HG02623 (cell line): Measurements from ENCODE around the gene BHLHE41.

ENCODE experiments used
- ATAC-seq: cut with Tn5 transposase; IDR thresholded peaks from one replicate; pipeline ENCODE4 v1.9.1; 2021; ENCODE audit warnings: moderate library complexity; ENCODE audit not compliant: unreplicated experiment

Gene BHLHE41

GRCh38 chr12:26124446-26125399 lies at the start of gene BHLHE41:
Gene BHLHE41, minus strand, starts transcription at chr12:26125037. Its CDS starts 258 bp downstream, at chr12:26124779.
- ATAC-seq: no peak

GRCh38 chr12:26172946-26173552 lies 48.2 kb upstream of the BHLHE41 start:
- ATAC-seq: no peak

- no peak for ATAC-seq
Measured at GRCh38 chr12:26172539-26172938, 47.7 kb upstream of the BHLHE41 start.

GRCh38 chr12:26172013-26172412 lies 47.2 kb upstream of the BHLHE41 start:
- no peak for ATAC-seq

DNA sequence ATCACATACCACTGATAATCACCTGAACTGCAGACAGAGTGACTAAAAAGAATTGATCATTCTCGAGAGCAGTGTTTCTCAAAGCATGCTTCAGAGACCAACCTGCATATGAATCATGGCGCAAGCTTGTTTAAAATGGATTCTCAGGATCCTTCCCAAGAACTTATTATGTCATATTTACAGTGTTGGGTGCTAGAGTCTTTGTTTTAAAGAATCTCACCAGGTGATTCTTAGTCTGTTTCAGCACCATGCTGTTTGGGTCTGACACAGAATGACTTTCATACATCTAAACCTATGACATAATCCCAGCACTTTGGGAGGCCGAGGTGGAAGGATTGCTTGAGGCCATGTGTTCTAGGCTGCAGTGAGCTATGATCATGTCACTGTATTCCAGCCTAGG lies 39.3 kb upstream of the BHLHE41 start:
- no peak for ATAC-seq

- peak; percentile 83 for ATAC-seq
Measured at GRCh38 chr12:26162905-26163304, 38.1 kb upstream of the BHLHE41 start.

DNA sequence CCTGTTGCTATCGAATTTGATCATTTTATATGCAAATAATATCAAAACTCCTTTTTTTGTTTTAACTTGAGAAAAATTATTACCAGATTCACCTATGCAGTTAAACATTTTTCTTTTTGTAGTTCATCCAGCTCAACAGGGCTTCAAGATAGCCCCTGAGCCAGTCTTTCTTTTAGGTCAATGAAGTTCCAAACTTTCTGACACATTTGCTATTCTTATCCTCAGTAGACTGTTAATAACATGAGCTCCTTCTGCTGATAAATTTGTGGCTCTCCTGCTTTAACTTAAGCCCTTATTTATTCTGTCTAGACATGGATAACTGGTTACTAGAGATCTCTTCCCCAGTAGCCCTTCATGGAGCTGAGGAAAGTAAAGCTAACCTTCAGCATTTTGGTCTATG lies 37.3 kb upstream of the BHLHE41 start:
- no peak for ATAC-seq

- ATAC-seq: no peak
Measured at GRCh38 chr12:26158078-26158764, 33.4 kb upstream of the BHLHE41 start.

GRCh38 chr12:26157001-26157400 lies 32.2 kb upstream of the BHLHE41 start:
- ATAC-seq: peak; percentile 7

GRCh38 chr12:26156201-26156871 lies 31.5 kb upstream of the BHLHE41 start:
- ATAC-seq: peak; percentile 83

DNA sequence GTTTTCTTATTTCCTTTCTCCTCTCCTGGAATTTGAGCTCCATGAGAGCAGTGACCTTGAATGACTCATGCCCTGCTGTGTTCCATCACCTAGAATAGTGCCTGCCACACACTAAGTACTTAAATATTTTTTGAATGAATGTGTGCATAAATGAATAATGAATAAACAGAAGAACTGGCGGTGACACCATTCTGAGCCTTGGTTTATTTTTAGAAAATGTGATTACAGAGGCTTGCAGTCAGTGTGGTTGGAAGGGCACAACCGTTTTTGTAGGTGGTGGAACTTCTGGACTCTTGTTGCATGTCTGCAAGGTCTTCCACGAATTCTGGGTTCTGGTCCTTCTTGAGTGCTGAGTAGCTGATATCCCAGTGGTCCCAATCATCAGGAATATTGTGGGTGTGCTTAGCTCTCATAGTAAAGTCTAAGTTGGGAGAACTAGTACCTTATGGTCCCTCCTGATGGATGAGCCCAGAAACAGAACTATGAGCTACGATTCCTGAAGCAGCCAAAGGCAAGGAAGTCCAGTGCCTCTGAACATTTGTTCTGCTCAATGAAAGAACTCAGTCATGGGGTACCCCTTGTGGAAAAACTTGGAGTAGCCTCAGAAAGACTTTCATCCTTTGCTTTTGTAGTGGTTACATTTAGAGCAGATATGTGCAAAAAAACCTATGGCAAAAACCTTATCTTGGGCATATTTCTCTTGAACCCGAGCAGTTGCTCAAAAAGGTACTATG lies 28.8 kb upstream of the BHLHE41 start:
- no peak for ATAC-seq

- ATAC-seq: no peak
Measured at GRCh38 chr12:26152507-26153102, 27.8 kb upstream of the BHLHE41 start.

DNA sequence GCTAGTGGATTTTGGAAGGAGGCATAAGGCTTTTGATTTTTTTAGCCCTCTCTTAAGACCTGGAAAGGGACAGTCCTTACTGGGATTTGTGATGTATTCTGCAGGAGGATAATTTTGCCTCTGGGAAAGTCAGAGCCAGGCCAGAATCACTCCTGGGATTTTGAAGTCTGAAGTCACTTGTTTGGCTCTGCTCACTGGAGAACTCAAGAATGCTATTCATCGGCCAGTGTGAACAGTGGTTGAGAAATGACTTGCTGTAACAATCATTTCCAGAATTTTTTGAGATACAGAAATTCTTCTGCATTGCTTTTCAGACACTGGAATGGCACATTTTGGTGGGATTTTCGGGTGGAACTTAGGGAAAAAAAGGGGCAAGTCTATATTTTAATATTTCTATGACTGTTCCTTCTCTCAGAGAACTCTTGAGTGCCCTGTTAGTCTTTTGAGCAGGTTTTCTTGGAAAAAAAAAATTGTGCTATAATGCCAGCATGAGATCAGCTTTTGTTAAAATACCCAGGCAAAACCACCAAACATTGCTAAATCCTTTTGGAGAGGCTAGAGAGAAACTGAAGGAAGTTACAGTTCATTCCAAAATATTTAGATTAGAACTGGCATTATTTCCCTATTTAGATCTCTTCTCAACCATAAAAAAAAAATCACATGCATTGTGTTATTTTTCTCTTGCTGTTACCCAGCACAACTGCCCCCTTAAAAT lies 26.1 kb upstream of the BHLHE41 start:
- ATAC-seq: no peak

GRCh38 chr12:26149968-26150500 lies 25.2 kb upstream of the BHLHE41 start:
- ATAC-seq: no peak

GRCh38 chr12:26148291-26148690 lies 23.5 kb upstream of the BHLHE41 start:
- no peak for ATAC-seq

GRCh38 chr12:26143291-26143690 lies 18.5 kb upstream of the BHLHE41 start:
- ATAC-seq: no peak

- no peak for ATAC-seq
Measured at GRCh38 chr12:26138860-26139259, 14.0 kb upstream of the BHLHE41 start.

- ATAC-seq: no peak
Measured at GRCh38 chr12:26136688-26137087, 11.9 kb upstream of the BHLHE41 start.

DNA sequence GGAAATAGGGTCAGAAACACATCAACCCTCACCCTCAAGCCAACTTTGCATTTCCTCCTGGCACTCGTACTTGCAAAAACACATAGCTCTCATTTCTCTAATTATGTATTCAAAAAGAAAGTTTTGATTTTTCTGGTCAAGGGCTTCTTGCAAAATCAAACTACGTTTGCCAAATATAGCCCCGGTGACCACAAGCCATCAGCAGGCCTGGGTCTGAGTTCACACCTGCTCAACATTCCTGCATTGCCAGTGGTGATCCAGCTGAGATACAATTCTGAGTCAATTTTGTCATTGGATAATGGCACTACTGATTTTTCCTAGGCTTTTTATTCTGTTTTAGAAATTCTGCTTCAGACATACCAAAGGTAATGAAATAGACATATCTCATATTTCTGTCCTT lies 10.7 kb upstream of the BHLHE41 start:
- ATAC-seq: no peak
